Astrocyte of the cerebellum (primary cell): ENCODE measurements around the gene WEE2.

Source experiments
- DNase-seq: peaks from one replicate; pipeline ENCODE4 v3.0.0-alpha.2; 2011; ENCODE audit warnings: low read depth
- H3K4me3 ChIP-seq: 2 replicates; pipeline ENCODE4 v1.5.1; 2011; ENCODE audit warnings: mild to moderate bottlenecking, low read depth, low read length, moderate library complexity
- CTCF ChIP-seq: IDR thresholded peaks from 2 replicates; pipeline ENCODE4 v1.5.1; 2012; ENCODE audit warnings: low read length, low read depth, moderate library complexity, mild to moderate bottlenecking; ENCODE audit errors: missing control alignments
- in situ Hi-C: cut with HindIII; loops from 2 replicates; pipeline ENCODE4 v1.10.0; 2017; ENCODE audit warnings: low sequenced_read_pairs

WEE2 gene

GRCh38 chr7:141715794-141716689, 7.9 kb downstream of the WEE2 start:
- DNase-seq: no peak
- no peak for TF ChIP-seq CTCF
- no peak overlapping the region for H3K4me3 ChIP-seq
- in situ Hi-C loops: no loop called here

GRCh38 chr7:141717450-141717849, 9.3 kb downstream of the WEE2 start:
- no peak for TF ChIP-seq CTCF
- in situ Hi-C loops: no loop called here
- no peak for DNase-seq
- H3K4me3 ChIP-seq: no peak overlapping the region

- DNase-seq: no peak
- no peak overlapping the region for H3K4me3 ChIP-seq
- no peak for TF ChIP-seq CTCF
- in situ Hi-C loops: no loop called here
Measured at GRCh38 chr7:141722529-141722928, 14.4 kb downstream of the WEE2 start.

DNA sequence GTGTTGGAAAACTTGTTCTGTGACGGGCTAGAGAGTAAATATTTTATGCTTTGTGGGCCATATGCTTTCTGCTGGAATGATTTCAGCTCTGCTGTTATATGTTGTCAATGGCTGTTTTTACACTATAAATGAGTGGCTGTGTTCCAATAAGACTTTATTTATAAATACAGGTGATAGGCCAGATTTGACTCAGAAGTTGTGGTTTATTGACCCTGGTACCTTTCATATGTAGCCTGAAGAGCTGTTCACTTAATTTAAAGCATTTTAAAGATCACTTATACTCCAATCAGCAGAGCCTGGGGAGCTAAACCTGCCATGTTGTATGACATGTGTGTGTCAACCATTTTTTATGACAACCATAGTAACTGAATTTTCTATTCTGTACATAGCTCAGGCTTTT, 20.9 kb downstream of the WEE2 start:
- in situ Hi-C loops: loop anchor here (5.0 kb wide), 1 partner anchor 72 kb away; no protein-coding TSS in a partner anchor
- no peak for DNase-seq
- no peak overlapping the region for H3K4me3 ChIP-seq
- no peak for TF ChIP-seq CTCF

GRCh38 chr7:141731476-141732149, 23.5 kb downstream of the WEE2 start:
- in situ Hi-C loops: no loop called here

More at GRCh38 chr7:141731476-141732149, 23.5 kb downstream of the WEE2 start:
- no peak overlapping the region for H3K4me3 ChIP-seq
- no peak for DNase-seq
- TF ChIP-seq CTCF: no peak
